ENCODE results near the gene GTF3C2.
"Not testable (repeated sequence)": the region's sequence is repeated elsewhere in the genome, so short reads cannot be mapped to it uniquely, and the experiment has no call there.

Gene GTF3C2

GRCh38 chr2:27370816-27371620 is 14.5 kb upstream of the GTF3C2 start:
- DNase-seq, result no peak

- DNase-seq, result peak; percentile 99
These were observed 13.7 kb upstream of the GTF3C2 start, which contains the start of the genes EIF2B4 and SNX17 for GRCh38 chr2:27370026-27370815. TSS of gene EIF2B4 (minus strand) at chr2:27370338. CDS start at chr2:27370314, 24 bp downstream. TSS of gene SNX17 (plus strand) at chr2:27370616. CDS start at chr2:27370744, 128 bp downstream.

- no peak for DNase-seq
These were observed 13.0 kb upstream of the GTF3C2 start for GRCh38 chr2:27369471-27370025.

GRCh38 chr2:27363933-27364332 is 7.4 kb upstream of the GTF3C2 start:
- no peak for DNase-seq

- DNase-seq, result no peak
These were observed 6.3 kb upstream of the GTF3C2 start for GRCh38 chr2:27362678-27363420.

GRCh38 chr2:27356056-27356381 is 545 bp downstream of the GTF3C2 start:
- no peak for DNase-seq

GRCh38 chr2:27354597-27354927 is 2.0 kb downstream of the GTF3C2 start:
- DNase-seq, result no peak

GRCh38 chr2:27353762-27354596 is 2.6 kb downstream of the GTF3C2 start:
- DNase-seq, result no peak

GRCh38 chr2:27353386-27353761 is 3.2 kb downstream of the GTF3C2 start:
- DNase-seq, result not testable (repeated sequence)

GRCh38 chr2:27351802-27352598 is 4.6 kb downstream of the GTF3C2 start:
- no peak for DNase-seq

- DNase-seq, result no peak
These were observed 6.4 kb downstream of the GTF3C2 start for GRCh38 chr2:27350106-27350693.

GRCh38 chr2:27347641-27348040 is 8.9 kb downstream of the GTF3C2 start:
- no peak for DNase-seq

- DNase-seq, result no peak
These were observed 20.4 kb downstream of the GTF3C2 start for GRCh38 chr2:27336173-27336572.

GRCh38 chr2:27335311-27335710 is 21.3 kb downstream of the GTF3C2 start:
- DNase-seq, result no peak

GRCh38 chr2:27324720-27325119 is 31.8 kb downstream of the GTF3C2 start:
- DNase-seq, result no peak

GRCh38 chr2:27323596-27324285 is 32.8 kb downstream of the GTF3C2 start:
- DNase-seq, result no peak

GRCh38 chr2:27322766-27323595 is 33.6 kb downstream of the GTF3C2 start, which contains the start of gene MPV17:
TSS of gene MPV17 (minus strand) at chr2:27323097. CDS start at chr2:27322517, 580 bp downstream.
- peak; percentile 85 for DNase-seq

GRCh38 chr2:27322301-27322765 is 34.2 kb downstream of the GTF3C2 start:
- DNase-seq, result no peak

GRCh38 chr2:27320958-27321543 is 35.5 kb downstream of the GTF3C2 start:
- no peak for DNase-seq

Data from activated gamma-delta T cell treated with Interleukin-2 at 50 U/mL for 16 hours (primary cell).